ENCODE data around the gene ENTPD8.
"Not testable (repeated sequence)": the region's sequence is repeated elsewhere in the genome, so short reads cannot be mapped to it uniquely, and the experiment has no call there.

Gene ENTPD8

DNA sequence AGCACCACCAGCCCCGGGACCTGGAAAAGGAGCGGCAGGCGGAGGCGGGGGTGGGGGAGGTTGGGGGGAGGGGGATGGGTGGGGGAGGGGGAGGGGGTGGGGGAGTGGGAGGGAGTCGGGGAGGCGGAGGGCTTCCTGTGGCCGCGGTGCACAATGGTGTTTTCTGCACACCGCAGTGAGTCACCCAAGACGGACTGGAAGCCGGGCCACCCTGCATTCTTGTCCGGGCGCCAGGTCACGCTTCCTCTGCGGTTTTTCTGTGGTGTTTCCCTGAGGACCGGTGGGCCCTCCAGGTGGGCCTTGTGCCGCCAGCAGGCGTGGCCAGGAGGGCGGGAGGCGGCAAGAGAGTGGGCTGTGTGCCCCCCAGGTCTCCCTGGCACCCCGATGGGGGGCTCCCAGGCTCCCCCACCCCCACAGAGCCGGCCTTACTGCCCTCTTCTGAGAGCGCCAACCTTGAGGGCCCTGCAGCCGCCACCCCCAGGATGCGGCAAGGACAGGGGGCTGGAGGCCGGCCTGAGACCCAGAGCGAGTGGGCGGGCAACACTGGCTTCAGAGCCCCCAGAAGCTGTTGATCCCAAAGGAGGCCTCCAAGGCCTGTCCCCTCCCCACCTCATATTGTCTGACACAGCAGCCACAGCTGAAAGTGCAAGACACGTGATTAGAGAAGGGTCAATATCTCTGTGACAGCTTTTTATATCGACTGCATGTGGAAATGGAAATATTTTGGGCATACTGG, 29.3 kb downstream of the ENTPD8 start:
- DNase-seq (ENCODE audit: low read depth in 2 of 2): peak; percentile 16 to 46

DNA sequence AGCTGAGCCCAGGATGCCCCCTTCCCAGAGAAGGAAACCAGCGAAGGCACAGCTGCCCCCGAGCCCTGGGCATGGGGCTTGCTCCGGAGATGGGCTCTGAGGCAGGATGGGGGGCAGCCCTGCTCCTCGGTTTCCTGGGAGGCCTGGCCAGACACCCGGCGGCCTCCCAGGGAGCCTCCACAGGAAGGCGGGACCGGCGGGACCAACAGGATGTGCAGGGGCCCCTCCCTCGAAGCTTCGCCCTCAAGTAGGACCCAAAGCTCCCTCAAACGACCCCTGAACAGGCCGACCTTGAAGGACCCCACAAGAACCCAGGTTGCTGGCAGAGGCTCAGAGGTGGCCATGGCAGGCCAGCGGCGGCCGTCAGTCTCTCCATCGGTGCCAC, 29.9 kb downstream of the ENTPD8 start:
- no peak for DNase-seq (ENCODE audit: low read depth in 2 of 2)

DNA sequence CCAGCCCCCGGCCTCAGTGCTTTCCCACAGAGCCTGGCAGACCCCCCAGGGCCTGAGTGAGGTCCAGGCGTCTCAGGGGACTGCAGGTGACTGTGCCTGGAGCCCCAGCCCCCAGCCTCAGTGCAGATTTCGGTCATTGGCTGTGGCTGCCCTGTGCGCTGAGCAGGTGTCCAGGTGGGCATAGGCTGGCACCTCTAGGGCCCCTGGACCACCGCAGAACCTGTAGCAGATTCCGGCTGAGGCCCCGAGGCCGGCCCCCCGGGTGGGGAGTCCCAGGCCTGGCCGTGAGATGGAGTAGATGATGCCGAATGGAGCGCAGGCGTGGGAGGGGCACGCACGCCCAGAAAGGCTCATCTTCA, 30.3 kb downstream of the ENTPD8 start:
- no peak for DNase-seq (ENCODE audit: low read depth in 2 of 2)

DNA sequence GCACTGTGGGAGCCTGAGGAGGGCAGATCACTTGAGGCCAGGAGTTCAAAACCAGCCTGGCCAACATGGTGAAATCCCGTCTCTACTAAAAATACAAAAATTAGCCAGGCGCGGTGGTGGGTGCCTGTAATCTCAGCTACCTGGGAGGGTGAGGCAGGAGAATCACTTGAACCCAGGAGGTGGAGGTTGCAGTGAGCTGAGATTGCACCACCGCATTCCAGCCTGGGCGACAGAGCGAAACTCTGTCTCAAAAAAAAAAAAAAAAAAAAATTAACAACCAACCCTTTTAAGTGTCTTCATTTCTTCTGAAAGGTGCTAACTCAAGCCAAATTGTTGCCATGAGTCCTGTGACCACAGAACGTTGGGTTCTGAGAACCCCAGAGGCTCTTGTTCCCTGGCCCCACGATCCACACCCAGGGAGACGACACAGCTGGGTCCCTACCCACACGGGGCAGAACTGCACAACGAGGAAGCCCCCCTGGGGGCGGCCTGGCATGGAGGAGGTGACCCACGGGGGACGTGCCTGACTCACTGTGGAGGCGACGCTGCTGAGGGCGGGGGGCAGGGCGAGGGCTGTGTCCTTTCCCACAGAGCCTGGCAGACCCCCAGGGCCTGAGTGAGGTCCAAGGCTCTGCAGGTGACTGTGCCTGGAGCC, 30.8 kb downstream of the ENTPD8 start:
- DNase-seq (ENCODE audit: low read depth in 2 of 2): not testable (repeated sequence)

DNA sequence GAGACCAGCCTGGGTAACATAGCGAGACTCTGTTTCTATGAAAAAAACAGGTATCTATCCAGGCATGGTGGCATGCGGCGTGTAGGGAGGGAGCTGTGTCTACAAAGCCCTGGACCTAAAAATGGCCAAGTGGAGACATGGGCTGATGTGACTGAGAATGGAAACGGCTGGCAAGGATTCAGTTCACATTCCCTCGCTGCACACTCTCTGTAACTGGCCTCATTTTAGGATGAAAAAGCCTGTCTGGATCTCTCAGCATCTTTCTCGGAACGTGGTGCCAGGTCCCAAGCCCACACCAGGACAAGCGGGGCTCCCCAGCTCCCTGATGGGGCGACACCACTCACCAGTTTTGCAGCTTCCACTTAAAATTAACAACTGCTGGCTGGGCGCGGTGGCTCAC, 31.6 kb downstream of the ENTPD8 start:
- no peak for DNase-seq (ENCODE audit: low read depth in 2 of 2)

DNA sequence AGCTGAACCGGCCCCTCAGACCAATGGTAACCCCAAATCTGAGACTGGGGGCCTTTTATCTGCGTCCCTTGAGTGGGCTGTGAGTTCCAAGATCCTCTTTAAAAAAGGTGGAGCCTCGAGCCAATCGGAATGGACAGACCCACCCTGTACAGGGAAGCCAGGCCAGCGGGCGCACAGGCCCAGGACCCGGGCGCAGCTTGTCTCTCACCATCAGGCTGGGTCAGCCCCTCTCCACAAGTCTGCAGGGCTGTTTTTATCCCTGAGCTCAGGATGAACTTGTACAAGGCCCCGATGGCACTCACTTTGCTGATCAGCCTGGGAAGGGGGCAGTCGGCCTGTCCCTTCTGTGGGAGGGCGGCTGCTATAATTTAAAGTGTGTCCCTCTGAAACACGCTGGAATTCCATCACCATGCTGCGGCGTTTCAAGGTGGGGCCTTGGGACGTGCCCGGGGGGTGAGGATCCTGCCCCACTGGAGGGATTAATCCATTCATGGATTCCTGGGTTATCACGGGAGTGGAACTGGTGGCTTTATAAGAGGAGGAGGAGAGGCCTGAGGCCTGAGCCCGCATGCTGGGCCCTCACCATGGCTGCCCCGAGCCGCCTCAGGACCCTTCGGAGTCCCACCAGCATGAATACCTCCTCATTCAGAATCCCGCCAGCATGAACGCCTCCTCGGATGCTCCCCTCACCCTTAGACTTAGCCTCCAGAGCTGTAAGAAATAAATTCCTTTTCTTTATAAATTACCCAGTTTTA, 32.3 kb downstream of the ENTPD8 start:
- DNase-seq (ENCODE audit: low read depth in 2 of 2): no peak

DNA sequence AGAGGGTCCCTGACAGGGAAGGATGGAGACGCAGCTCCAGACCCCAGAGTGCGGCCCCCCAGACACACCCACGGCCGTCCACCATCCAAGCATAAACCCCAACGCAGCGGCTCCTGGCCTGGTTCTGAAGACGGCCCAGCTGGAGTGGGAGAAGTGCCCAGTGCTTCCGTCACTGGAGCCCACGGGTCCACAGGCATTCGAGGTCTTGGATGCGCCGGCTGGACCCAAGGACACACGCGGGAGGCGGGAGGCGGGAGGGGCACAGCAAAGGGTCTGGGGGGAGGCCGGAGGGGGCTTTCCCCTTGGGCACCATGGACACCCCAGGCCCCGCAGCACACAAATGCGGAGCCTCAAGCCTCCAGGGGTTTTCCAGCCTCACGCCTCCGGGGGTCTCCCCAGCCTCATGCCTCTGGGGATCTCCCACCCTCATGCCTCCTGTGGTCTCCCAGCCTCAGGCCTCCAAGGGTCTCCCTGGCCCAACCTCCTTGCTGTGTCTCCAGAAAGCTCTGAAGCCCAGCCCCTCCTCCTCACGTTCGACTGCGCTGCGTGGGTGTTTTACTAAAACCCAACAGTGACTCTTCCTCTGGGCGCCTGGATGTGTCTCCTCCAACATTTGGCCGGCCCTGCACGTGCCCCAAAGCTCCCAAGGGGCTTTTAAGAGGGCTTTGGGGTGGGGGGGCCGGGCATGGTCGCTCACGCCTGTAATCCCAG, 33.4 kb downstream of the ENTPD8 start:
- no peak for DNase-seq (ENCODE audit: low read depth in 2 of 2)

DNA sequence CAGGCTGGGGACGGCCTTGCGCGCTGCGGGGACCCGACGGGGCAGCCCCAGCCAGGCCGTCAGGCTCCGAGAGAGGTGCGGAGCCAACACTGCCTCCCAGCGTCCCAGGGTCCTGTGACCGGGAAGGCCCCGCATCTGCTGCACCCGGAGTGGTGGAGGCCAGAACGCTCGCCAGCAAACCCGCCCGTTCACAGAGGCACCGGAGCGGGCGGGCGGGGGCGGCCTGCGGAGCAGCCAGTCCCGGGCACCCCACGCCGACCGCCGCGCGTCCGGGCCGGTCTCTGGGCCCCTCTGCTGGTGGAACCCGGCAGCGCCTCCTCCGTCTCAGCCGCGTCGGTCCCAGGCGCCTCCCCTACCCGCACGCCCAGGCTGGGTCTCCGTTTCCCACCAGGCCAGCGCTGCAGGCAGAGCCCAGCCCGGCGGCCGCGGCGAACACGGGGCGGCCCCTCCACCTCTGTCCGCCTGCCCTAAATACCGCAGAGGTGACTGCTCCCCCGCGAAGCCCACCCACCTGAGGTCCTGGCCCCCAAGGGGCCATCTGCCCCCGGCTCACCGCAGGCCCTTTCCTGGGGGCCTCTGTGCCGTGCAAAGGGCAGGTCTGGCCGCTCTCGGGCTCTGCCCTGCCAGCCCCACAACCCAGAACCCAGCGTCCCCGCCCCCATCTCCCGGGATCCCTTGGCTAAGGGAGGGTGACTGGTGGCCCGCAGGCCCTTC, 34.1 kb downstream of the ENTPD8 start:
- peak; percentile 53 to 66 for DNase-seq (ENCODE audit: low read depth in 2 of 2)

DNA sequence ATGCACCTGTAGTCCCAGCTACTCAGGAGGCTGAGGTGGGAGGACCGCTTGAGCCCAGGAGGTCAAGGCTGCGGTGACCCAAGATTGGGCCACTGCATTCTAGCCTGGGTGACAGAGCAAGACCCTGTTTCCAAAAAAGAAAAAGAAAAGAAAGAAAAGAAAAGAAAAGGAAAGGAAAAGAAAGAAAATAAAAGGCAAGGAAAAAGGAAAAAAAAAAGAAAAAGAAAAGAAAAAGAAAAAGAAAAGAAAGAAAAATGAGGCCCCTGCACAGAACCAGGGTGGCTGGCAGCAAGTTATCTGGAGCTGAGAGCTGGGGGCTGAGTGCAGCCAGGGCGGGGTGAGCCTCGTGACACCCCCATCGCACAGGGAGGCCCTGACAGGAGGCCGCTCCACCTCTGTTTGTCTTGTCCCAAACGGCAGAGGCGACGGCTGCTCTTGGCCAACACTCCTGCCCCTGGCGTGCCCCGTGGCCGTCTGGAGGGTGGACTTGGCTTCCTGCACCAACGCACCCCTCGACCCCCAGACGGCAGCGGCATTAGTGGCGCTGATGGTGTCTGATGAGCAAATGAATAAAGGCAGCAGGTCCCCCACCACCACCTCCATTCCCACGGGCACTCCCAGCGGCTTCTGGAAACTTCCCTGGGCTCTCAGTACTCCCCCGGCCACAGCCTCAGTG, 34.9 kb downstream of the ENTPD8 start:
- no peak for DNase-seq (ENCODE audit: low read depth in 2 of 2)

DNA sequence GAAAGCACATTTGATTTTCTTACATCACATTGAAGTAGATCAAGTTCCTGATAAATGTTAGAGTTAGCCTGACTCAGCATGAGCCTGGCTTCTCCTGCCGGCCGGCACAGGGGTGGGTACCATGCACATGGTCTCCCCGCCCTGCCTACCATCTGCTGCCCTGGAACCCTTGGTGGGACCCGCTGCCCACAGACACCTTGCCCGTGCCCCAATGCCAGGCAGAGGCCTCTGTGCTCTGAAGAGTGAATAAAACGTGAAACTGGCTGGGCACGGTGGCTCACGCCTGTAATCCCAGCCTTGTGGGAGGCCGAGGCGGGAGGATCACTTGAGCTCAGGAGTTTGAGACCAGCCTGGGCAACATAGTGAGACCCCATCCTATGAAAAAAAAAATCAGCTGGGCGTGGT, 35.5 kb downstream of the ENTPD8 start:
- no peak for DNase-seq (ENCODE audit: low read depth in 2 of 2)

DNA sequence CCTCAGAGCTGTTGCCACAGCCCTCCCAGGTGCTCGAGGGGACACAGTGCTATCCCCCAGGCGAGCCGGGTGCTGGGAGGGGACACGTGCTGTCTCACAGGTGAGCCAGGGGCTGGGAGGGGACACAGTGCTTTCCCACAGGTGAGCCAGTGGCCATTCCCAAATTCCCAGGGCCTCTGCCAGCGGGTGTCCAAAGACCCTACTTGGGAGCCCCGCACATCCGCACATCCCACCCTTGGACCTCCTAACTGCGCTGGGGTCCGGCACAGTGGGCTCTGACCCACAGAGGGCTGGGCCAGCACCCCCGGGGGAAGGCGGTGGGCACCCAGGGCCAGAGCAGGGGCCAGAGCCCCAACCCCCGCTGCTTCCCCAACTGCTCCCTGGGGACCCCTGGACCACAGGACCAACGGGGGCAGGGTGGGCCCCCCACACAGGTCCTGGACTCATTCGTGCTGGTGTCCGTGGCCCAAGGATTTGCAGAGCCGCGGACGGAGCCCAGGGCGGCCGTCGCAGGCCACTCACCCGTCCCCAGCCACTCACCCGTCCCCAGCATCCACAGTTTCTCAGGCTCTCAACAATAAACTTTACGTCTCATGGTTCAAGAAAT, 36.1 kb downstream of the ENTPD8 start:
- DNase-seq (ENCODE audit: low read depth in 2 of 2): no peak

DNA sequence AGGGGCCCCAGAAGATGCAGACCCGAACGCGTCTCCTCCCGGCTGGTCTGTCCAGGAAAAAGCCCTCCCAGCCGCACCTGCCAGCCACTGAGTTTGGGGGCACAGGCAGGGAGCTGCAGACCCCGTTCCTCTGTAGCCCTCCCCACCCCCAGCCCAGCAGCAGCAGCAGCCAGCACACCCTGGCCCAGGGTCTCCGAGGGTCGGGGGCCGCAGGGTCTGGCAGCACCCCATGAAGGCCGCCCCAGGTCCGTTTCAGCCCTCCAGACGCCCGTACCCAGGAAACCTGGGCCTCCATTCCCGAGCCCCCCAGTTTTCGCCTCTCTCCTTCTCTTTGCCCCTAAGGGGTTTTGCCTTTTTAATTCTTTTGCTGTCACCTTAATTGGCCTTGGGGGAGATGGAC, 37.9 kb downstream of the ENTPD8 start:
- DNase-seq (ENCODE audit: low read depth in 2 of 2): no peak

DNA sequence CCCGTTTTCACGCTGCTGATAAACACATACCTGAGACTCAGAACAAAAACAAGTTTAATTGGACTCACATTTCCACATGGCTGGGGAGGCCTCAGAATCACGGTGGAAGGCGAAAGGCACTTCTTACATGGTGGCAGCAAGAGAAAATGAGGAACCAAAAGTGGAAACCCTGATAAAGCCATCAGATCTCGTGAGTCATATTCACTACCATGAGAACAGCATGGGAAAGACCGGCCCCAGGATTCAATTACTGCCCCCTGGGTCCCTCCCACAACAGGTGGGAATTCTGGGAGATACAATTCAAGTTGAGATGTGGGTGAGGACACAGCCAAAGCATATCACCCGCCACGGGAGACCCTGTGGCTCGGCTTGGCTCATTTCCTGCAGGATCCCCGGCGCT, 38.4 kb downstream of the ENTPD8 start:
- DNase-seq (ENCODE audit: low read depth in 2 of 2): no peak

DNA sequence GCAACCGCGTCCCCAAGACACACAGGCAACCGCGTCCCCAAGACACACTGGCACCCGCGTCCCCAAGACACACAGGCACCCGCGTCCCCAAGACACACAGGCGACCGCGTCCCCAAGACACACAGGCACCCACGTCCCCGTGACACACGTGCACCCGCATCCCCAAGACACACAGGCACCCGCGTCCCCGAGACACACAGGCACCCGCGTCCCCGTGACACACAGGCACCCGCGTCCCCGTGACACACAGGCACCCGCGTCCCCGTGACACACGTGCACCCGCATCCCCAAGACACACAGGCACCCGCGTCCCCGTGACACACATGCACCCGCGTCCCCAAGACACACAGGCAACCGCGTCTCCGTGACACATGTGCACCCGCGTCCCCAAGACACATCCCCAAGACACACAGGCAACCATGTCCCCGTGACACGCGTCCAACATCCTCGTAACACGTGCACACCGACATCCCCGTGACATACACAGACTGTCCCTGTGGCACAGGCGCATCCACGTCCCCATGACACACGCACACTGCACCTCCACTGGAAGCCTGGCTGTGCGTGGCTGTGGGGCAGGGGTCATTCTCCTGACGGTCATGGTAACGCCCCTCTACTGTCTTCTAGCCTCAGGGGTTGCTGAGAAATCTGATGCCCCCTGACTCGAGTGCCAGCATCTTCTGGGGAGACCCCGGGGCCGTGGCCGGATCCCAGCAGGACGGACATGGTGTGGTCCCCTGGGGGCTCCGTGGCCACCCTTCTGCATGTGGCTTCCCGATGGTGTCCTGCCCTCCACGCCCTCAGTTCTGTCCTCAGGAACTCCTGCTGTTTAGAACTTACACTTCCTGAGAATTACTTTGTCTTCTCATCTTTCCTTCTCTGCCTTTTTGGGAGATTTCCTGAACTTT, 42.3 kb downstream of the ENTPD8 start:
- DNase-seq (ENCODE audit: low read depth in 2 of 2): no peak

DNA sequence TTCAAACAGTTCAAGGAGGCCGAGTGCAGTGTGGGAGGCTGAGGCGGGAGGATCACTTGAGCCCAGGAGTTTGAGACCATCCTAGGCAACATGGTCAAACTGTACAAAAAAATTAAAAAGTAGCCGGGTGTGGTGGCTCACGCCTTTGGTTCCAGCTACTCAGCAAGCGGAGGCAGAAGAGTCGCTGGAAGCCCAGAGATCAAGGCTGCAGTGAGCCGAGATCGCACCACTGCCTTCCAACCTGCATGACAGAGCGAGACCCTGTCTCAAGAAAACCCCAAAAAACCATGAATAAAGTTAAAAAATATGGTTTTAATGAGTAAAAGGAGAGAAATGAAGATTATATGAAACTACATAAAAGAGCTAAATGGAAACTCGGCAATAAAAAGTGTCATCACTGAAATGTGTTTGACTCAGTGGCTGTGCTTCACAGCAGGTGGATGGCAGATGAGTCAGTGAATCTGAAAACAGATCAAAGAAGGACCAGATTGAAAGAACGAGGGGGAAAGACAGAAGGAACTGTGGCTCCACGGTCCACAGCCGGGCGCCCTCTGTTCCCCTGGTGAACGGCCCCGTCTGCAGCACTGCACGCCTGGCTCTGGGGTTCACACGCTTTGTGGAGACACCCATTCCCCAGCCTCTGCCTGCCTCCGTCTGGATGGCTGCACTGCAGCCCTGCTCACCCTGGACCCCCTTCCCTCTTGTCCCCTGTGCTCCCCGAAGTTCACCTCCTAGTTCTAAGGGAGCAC, 43.3 kb downstream of the ENTPD8 start:
- peak; percentile 35 to 37 for DNase-seq (ENCODE audit: low read depth in 2 of 2)

DNA sequence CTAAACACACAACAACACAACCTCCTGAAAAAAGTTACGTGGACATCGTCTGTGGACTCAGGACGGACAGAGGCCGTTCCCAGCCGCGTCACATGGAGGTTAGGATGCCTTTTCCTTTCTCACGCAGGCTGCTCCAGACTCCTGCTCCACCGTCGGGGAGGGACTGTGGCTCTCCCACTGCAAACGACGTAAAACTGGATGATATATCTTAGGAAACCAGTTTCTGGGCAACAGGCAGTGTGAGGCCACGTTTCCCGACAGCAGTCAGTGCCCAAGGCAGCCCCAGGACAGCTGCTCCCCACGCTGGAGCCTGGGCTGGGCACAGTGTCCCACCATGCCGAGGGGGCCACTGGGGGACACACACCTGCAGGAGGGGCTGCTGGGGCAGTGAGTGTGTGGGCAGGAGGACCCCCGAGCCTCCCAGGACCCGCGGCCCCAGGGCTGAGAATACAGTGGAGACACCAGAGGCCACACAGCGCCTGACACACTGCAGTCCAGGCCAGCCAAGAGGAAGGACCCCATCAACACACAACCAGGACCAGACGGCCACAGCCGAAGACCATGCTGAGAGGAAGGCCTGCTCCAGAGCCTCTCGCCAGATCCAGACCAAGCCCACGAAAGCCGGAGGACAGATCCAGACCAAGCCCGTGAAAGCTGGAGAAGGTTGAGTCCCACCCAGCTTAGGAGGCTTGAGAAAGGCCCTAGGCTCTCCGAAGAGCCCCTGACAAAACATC, 44.4 kb downstream of the ENTPD8 start:
- no peak for DNase-seq (ENCODE audit: low read depth in 2 of 2)

DNA sequence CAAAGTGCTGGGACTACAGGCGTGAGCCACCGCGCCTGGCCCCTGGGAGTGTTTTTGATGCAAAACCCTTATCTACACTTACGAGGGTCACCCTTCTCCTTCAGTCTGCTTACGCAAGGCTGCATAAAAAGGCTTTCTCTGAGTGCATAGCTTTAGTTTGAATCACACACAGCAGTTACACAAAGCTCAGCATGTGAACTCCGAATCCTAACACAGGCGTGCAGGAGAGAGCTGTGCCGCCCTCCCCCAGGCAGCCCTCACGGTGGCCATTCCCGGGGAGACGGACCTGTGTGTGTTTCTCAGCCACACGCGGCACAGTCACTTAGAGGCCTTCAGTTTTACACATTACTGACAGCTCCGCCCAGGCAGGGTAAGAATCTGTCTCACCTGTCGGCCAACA, 44.9 kb downstream of the ENTPD8 start:
- DNase-seq (ENCODE audit: low read depth in 2 of 2): no peak

DNA sequence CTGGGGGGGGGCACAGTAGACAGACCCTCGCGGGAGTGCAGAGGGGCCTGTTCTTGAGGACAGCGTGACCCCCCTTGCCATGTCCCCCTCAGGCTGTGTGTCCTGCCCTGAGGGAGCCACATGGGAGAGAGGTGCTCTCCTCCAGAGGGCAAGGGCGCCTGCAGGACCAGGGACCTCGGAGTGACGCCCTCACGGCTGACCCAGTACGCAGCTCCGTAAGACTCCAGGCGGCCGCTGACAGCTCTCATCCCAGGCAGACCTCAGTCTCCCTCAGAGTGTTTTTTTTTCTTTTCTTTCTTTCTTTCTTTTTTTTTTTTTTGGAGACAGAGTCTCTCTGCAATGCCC, 45.5 kb downstream of the ENTPD8 start:
- DNase-seq (ENCODE audit: low read depth in 2 of 2): no peak
